ENCODE measurements around the gene SETD3. TPM values are rescaled to one million over a fixed set of nuclear protein-coding genes. Genes with fewer than 3 reads are reported as not detected.

SETD3 gene
- total RNA-seq, 2 donors from 2014 or later = 32.8 to 53.2 TPM

GRCh38 chr14:99520571-99521081 lies 40.0 kb upstream of the SETD3 start:
- no peak for ATAC-seq (replicated peaks)
- no peaks in the 10 kb centered on the region for H3K36me3 Mint-ChIP-seq (ENCODE audit: low read depth)

GRCh38 chr14:99519931-99520421 lies 39.3 kb upstream of the SETD3 start:
- ATAC-seq (replicated peaks) = no peak
- H3K36me3 Mint-ChIP-seq (ENCODE audit: low read depth) = no peaks in the 10 kb centered on the region
- no peaks in the 10 kb centered on the region for H3K27me3 Mint-ChIP-seq
- no peak overlapping the region for H3K4me3 Mint-ChIP-seq
- H3K9me3 Mint-ChIP-seq = no peaks in the 10 kb centered on the region
- H3K4me1 Mint-ChIP-seq = peaks cover 3% of the 10 kb centered on the region
- H3K27ac Mint-ChIP-seq = no peak overlapping the region

More at GRCh38 chr14:99520571-99521081, 40.0 kb upstream of the SETD3 start:
- no peaks in the 10 kb centered on the region for H3K9me3 Mint-ChIP-seq
- H3K27me3 Mint-ChIP-seq = no peaks in the 10 kb centered on the region
- no peak overlapping the region for H3K4me3 Mint-ChIP-seq
- peak overlapping the region; percentile 25 for H3K27ac Mint-ChIP-seq
- H3K4me1 Mint-ChIP-seq = peaks cover 7% of the 10 kb centered on the region

- Mint-ChIP-seq H3K27ac (no peak overlapping the region), H3K27me3 (no peaks in the 10 kb centered on the region), H3K9me3 (no peaks in the 10 kb centered on the region), H3K36me3 (ENCODE audit: low read depth) (no peaks in the 10 kb centered on the region), H3K4me1 (no peaks in the 10 kb centered on the region), H3K4me3 (no peak overlapping the region)
- no peak for ATAC-seq (replicated peaks)
These were observed 38.8 kb upstream of the SETD3 start for GRCh38 chr14:99519347-99519881.

DNA sequence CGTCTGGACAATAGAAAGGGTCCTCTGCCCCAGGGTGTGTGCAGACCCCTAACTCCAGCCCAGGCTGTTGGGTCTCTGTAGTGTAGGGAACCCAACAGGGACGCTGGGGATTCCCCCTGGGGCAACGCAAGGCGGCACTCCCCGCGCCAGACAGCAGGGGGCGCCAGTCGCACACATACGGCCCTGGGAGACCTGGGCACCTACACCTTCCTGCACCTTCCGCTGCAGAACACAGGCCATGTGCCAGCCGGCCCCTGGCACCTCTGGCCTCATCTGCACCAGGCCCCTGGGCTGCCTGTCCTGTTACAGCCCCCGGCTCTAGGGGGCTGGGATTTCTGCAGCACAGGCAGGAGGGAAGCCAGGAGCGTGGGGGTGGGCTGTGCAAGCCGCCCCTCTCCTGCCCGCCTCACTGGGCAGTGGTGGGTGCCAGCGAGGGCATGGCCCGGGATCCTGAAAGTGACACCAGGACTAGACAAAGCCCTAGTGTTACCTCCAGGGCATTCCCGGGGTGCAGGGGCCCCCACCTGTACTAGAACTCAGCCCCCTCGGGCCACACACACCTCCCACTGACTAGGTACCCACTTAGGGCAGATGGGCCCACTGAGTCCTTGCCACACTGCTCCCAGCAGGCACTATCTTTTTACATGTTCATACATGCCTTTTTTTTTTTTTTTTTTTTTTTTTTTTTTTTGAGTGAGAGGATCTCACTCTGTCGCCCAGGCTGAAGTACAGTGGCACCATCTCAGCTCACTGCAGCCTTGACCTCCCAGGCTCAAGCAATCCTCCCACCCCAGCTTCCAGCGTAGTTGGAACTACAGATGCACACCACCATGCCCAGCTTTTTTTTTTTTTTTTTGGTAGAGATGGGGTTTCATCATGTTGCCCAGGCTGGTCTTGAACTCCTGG lies 38.0 kb upstream of the SETD3 start:
- H3K36me3 Mint-ChIP-seq (ENCODE audit: low read depth) = no peaks in the 10 kb centered on the region
- H3K9me3 Mint-ChIP-seq = no peaks in the 10 kb centered on the region
- ATAC-seq (replicated peaks) = peak; percentile 82
- no peaks in the 10 kb centered on the region for H3K4me1 Mint-ChIP-seq
- H3K27me3 Mint-ChIP-seq = no peaks in the 10 kb centered on the region
- no peak overlapping the region for H3K27ac Mint-ChIP-seq
- H3K4me3 Mint-ChIP-seq = no peak overlapping the region

DNA sequence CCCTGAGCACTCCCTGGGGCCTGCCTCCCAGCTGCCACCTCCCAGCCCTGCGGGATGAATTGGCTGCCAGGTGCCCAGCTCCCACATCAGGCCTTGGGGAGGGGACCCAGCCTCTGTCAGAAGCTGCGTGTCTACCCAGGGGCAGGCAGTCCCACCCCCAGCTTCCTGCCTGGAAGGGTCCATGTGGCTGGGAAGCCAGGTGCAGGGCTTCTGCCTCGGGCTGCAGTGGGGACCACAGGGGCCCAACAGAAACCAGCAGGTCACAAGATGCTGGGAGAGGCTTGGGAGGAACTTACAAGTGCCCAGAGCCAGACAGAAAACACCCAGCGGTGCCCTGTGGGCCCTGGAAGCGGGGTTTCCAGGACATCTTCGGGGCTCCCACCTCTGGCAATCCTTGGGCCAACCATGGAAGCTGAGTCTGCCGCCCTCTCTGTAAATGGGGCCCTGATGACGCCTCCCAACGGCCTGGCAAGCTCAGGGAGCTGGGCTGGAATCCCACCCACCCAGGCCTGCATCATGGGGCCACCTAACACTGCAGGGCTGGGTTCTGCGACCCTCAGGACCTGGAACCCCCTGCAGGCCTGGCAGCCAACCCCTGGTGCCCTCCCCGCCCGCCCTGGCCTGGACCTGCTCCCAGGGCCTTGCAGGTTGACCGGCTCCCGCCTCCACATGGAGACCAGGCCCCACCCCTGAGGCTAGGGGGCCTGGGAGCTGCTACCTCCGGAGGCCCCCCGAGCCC lies 37.2 kb upstream of the SETD3 start:
- Mint-ChIP-seq H3K36me3 (ENCODE audit: low read depth) (no peaks in the 10 kb centered on the region), H3K27ac (no peak overlapping the region), H3K4me1 (no peaks in the 10 kb centered on the region), H3K9me3 (no peaks in the 10 kb centered on the region), H3K4me3 (no peak overlapping the region), H3K27me3 (no peaks in the 10 kb centered on the region)
- ATAC-seq (replicated peaks) = no peak

DNA sequence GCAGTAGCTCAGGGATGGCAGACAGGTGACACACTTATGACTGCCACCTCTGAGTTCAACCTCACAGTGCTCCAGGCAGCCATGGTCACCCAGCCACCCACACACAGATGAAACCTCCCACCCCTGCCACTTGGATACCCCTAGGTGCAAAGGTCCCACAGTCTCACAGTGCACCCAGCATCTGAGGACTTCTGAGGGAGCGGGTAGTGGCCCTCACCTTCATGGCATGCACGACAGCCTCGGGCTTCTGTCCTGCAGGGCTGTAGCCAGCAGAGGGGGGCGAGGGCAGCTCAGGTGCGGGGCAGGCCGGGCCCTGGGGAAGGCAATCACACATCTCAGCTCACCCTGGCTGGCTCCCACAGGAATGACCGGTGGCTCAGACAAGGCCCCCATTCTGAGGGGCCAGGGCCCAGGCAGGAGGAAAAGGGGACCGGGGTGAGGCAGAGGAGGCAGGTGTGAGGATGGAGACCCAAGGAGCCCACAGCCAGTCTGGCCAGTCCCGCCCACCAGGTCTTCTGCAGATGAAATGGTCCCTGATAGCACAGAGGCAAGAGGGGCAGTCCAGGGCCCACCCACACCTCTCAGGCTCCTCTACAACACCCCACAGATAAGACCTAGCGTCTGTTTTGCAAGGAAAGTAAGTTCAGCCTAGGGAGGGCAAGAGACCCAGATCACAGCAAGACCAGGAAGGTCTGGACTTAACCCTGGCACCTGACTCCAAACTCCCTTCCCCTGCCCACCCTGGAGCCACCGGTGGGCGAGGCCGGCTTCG lies 36.4 kb upstream of the SETD3 start:
- no peak for ATAC-seq (replicated peaks)
- Mint-ChIP-seq H3K4me1 (no peaks in the 10 kb centered on the region), H3K36me3 (ENCODE audit: low read depth) (peaks cover 5% of the 10 kb centered on the region), H3K27ac (no peak overlapping the region), H3K27me3 (no peaks in the 10 kb centered on the region), H3K9me3 (no peaks in the 10 kb centered on the region), H3K4me3 (no peak overlapping the region)

- H3K27me3 Mint-ChIP-seq = no peaks in the 10 kb centered on the region
- no peak for ATAC-seq (replicated peaks)
These were observed 35.7 kb upstream of the SETD3 start for GRCh38 chr14:99516156-99516870.

DNA sequence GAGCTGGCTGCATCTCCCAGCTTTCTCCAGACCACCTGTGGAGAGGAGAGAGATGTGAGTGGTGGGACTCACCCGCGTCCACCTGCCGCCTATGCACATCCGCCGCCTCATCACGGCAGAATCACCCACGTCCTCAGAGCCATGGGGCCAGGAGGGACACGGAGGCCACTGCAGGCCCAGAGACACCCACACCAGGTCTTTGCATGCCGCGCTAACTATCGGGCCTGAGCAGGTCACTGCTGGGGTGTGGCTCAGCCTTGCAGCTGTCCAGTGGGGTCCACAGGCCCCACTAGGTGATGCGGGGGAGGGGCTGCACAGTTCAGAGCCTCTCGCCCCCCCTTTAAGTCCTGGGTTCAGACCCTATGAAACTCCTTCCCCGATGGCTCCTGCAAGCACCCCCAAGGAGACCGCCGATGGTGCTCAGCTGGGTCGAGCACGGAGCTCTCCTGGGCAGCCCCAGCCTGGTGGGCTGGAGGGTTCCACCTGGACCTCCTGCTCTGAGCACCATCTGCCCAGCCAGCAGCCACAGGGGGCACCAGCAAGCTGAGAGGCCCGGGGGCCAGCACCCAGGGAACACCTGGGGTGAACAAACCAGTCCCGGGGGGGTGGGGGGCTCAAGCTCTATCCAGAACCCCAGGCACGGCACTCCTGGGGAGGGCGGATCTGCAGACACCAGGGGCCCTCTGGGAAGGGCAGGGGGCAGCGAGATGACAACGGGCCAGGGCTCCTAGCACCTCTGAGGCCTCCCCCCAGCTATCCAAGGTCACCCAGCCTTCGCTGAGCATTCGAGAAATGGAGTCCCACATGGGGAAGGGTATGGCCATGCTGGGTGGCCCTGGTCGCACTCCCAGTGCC lies 34.9 kb upstream of the SETD3 start:
- Mint-ChIP-seq H3K4me3 (no peak overlapping the region), H3K27me3 (no peaks in the 10 kb centered on the region), H3K4me1 (no peaks in the 10 kb centered on the region), H3K27ac (no peak overlapping the region), H3K9me3 (no peaks in the 10 kb centered on the region), H3K36me3 (ENCODE audit: low read depth) (peaks cover 20% of the 10 kb centered on the region)
- ATAC-seq (replicated peaks) = no peak

More at GRCh38 chr14:99516156-99516870, 35.7 kb upstream of the SETD3 start:
- no peak overlapping the region for H3K27ac Mint-ChIP-seq
- H3K4me3 Mint-ChIP-seq = no peak overlapping the region
- peaks cover 12% of the 10 kb centered on the region for H3K36me3 Mint-ChIP-seq (ENCODE audit: low read depth)
- H3K4me1 Mint-ChIP-seq = no peaks in the 10 kb centered on the region
- no peaks in the 10 kb centered on the region for H3K9me3 Mint-ChIP-seq

- no peak for ATAC-seq (replicated peaks)
- Mint-ChIP-seq H3K27ac (peak overlapping the region; percentile 36), H3K27me3 (no peaks in the 10 kb centered on the region), H3K9me3 (no peaks in the 10 kb centered on the region), H3K36me3 (ENCODE audit: low read depth) (peaks cover 22% of the 10 kb centered on the region), H3K4me1 (no peaks in the 10 kb centered on the region), H3K4me3 (no peak overlapping the region)
These were observed 34.1 kb upstream of the SETD3 start for GRCh38 chr14:99514552-99515300.

- no peaks in the 10 kb centered on the region for H3K9me3 Mint-ChIP-seq
- no peak overlapping the region for H3K27ac Mint-ChIP-seq
- H3K36me3 Mint-ChIP-seq (ENCODE audit: low read depth) = peaks cover 28% of the 10 kb centered on the region
- no peaks in the 10 kb centered on the region for H3K27me3 Mint-ChIP-seq
- H3K4me1 Mint-ChIP-seq = no peaks in the 10 kb centered on the region
- no peak overlapping the region for H3K4me3 Mint-ChIP-seq
- ATAC-seq (replicated peaks) = no peak
These were observed 33.4 kb upstream of the SETD3 start for GRCh38 chr14:99513946-99514551.

GRCh38 chr14:99513183-99513694 lies 32.6 kb upstream of the SETD3 start:
- H3K27me3 Mint-ChIP-seq = no peaks in the 10 kb centered on the region
- ATAC-seq (replicated peaks) = no peak

More at GRCh38 chr14:99513183-99513694, 32.6 kb upstream of the SETD3 start:
- no peak overlapping the region for H3K4me3 Mint-ChIP-seq
- no peak overlapping the region for H3K27ac Mint-ChIP-seq
- no peaks in the 10 kb centered on the region for H3K9me3 Mint-ChIP-seq
- H3K36me3 Mint-ChIP-seq (ENCODE audit: low read depth) = peaks cover 37% of the 10 kb centered on the region
- H3K4me1 Mint-ChIP-seq = no peaks in the 10 kb centered on the region
